ENCODE measurements around the gene PITPNC1. TPM values are rescaled to one million over a fixed set of nuclear protein-coding genes. Genes with fewer than 3 reads are reported as not detected.
"Not testable (repeated sequence)": the region's sequence is repeated elsewhere in the genome, so short reads cannot be mapped to it uniquely, and the experiment has no call there.

Gene PITPNC1
- total RNA-seq, 1 donor from 2014 or later, result 8.1 TPM

GRCh38 chr17:67718325-67718941, 341.4 kb downstream of the PITPNC1 start:
- intact Hi-C loops (cut with DNase I), result no loop called here
- Histone ChIP-seq H3K36me3 (peaks cover 0 to 26% of the 10 kb centered on the region in 2 donors), H3K4me1 (peaks cover 22% of the 10 kb centered on the region), H3K9me3 (no peaks in the 10 kb centered on the region), H3K4me3 (peak overlapping the region; percentile 67 to 92), H3K27me3 (no peaks in the 10 kb centered on the region), H3K27ac (peak overlapping the region; percentile 90)
- no peak for DNase-seq (ENCODE audit: extremely low spot score in 2 of 2)
- no peak for TF ChIP-seq POLR2A (IDR thresholded peaks at IDR 0.05)
- TF ChIP-seq CTCF (IDR thresholded peaks at IDR 0.05), result no peak
- TF ChIP-seq POLR2AphosphoS5 (IDR thresholded peaks at IDR 0.05; ENCODE audit: insufficient read depth in 1 of 2, low read depth in 1 of 2), result no peak

- H3K36me3 ChIP-seq, result peaks cover 0 to 86% of the 10 kb centered on the region in 2 donors
These were observed 348.3 kb downstream of the PITPNC1 start for GRCh38 chr17:67725373-67725791.

GRCh38 chr17:67725807-67726206, 348.7 kb downstream of the PITPNC1 start:
- H3K27ac ChIP-seq, result no peak overlapping the region
- H3K4me1 ChIP-seq, result no peaks in the 10 kb centered on the region
- no peak for DNase-seq (ENCODE audit: extremely low spot score in 2 of 2)
- H3K27me3 ChIP-seq, result no peaks in the 10 kb centered on the region
- TF ChIP-seq POLR2AphosphoS5 (IDR thresholded peaks at IDR 0.05; ENCODE audit: insufficient read depth in 1 of 2, low read depth in 1 of 2) (no peak), CTCF (IDR thresholded peaks at IDR 0.05) (no peak), POLR2A (IDR thresholded peaks at IDR 0.05) (no peak)
- intact Hi-C loops (cut with DNase I), result no loop called here
- no peaks in the 10 kb centered on the region for H3K9me3 ChIP-seq
- peaks cover 0 to 82% of the 10 kb centered on the region in 2 donors for H3K36me3 ChIP-seq
- no peak overlapping the region for H3K4me3 ChIP-seq

More at GRCh38 chr17:67725373-67725791, 348.3 kb downstream of the PITPNC1 start:
- Histone ChIP-seq H3K9me3 (no peaks in the 10 kb centered on the region), H3K4me1 (no peaks in the 10 kb centered on the region), H3K4me3 (no peak overlapping the region), H3K27ac (no peak overlapping the region), H3K27me3 (no peaks in the 10 kb centered on the region)
- no peak for DNase-seq (ENCODE audit: extremely low spot score in 2 of 2)
- TF ChIP-seq POLR2AphosphoS5 (IDR thresholded peaks at IDR 0.05; ENCODE audit: insufficient read depth in 1 of 2, low read depth in 1 of 2), result no peak
- TF ChIP-seq POLR2A (IDR thresholded peaks at IDR 0.05), result no peak
- no peak for TF ChIP-seq CTCF (IDR thresholded peaks at IDR 0.05)
- intact Hi-C loops (cut with DNase I), result no loop called here

- intact Hi-C loops (cut with DNase I); DNase-seq (ENCODE audit: extremely low spot score in 2 of 2); H3K4me3 ChIP-seq; H3K27me3 ChIP-seq; H3K4me1 ChIP-seq; H3K9me3 ChIP-seq; H3K27ac ChIP-seq: not testable (repeated sequence)
- peaks cover 0 to 75% of the 10 kb centered on the region in 2 donors for H3K36me3 ChIP-seq
These were observed 350.3 kb downstream of the PITPNC1 start for GRCh38 chr17:67727152-67728039.

- Histone ChIP-seq H3K27ac (no peak overlapping the region), H3K9me3 (no peaks in the 10 kb centered on the region), H3K4me3 (no peak overlapping the region), H3K4me1 (no peaks in the 10 kb centered on the region), H3K36me3 (peaks cover 0 to 69% of the 10 kb centered on the region in 2 donors), H3K27me3 (no peaks in the 10 kb centered on the region)
- DNase-seq (ENCODE audit: extremely low spot score in 2 of 2), result no peak
- TF ChIP-seq CTCF (IDR thresholded peaks at IDR 0.05) (no peak), POLR2AphosphoS5 (IDR thresholded peaks at IDR 0.05; ENCODE audit: insufficient read depth in 1 of 2, low read depth in 1 of 2) (no peak), POLR2A (IDR thresholded peaks at IDR 0.05) (no peak)
- intact Hi-C loops (cut with DNase I), result no loop called here
These were observed 352.8 kb downstream of the PITPNC1 start for GRCh38 chr17:67729903-67730302.
